ENCODE measurements around the gene PRADC1.

DNA sequence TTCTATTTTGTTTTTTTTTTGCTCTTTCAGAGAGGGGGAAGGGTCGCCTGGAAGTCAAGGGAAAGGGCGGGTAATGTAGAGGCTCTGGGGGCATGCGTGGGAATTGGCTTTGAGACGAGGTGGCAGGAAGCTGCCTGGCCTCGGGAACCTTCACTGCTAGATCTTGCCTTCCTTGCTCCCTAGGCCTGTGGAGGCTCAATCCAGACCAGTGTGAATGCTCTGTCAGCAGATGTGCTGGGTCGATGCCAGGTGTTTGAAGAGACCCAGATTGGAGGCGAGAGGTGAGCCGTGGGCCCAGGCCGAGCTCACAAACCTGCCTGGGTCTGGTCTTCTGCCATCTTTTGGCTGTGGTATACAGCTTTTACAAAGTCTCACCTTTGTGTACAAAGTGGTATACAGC is 16.6 kb upstream of the PRADC1 start:
- TF ChIP-seq, protein P1, sequence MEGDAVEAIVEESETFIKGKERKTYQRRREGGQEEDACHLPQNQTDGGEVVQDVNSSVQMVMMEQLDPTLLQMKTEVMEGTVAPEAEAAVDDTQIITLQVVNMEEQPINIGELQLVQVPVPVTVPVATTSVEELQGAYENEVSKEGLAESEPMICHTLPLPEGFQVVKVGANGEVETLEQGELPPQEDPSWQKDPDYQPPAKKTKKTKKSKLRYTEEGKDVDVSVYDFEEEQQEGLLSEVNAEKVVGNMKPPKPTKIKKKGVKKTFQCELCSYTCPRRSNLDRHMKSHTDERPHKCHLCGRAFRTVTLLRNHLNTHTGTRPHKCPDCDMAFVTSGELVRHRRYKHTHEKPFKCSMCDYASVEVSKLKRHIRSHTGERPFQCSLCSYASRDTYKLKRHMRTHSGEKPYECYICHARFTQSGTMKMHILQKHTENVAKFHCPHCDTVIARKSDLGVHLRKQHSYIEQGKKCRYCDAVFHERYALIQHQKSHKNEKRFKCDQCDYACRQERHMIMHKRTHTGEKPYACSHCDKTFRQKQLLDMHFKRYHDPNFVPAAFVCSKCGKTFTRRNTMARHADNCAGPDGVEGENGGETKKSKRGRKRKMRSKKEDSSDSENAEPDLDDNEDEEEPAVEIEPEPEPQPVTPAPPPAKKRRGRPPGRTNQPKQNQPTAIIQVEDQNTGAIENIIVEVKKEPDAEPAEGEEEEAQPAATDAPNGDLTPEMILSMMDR (IDR thresholded peaks at IDR 0.05), result no peak
- TF ChIP-seq POLR2A (IDR thresholded peaks at IDR 0.05), result no peak
